Effector memory CD8-positive, alpha-beta T cell (primary cell): Measurements from ENCODE around the gene AOX1.
"Not testable (repeated sequence)": the region's sequence is repeated elsewhere in the genome, so short reads cannot be mapped to it uniquely, and the experiment has no call there.

Experiments used
- ATAC-seq: fragments of 150-1000 bp; cut with Tn5 transposase; replicated peaks from 2 replicates; pipeline ENCODE4 v1.10.0; 2021; ENCODE audit warnings: mild to moderate bottlenecking, moderate library complexity
- DNase-seq, 3 experiments: peaks; one replicate each; pipeline ENCODE4 v3.0.0; 2021
- H3K27ac Mint-ChIP-seq, 2 donors: one replicate each; pipeline ENCODE4 v1.8.0; 2022; ENCODE audit warnings: mild to moderate bottlenecking in 2 of 2, mixed read lengths in 2 of 2, moderate library complexity in 2 of 2
- H3K27me3 Mint-ChIP-seq, 2 donors: one replicate each; pipeline ENCODE4 v1.8.0; 2022; ENCODE audit warnings: mixed read lengths in 2 of 2
- H3K36me3 Mint-ChIP-seq: one replicate; pipeline ENCODE4 v1.8.0; 2022; ENCODE audit warnings: mild to moderate bottlenecking, moderate library complexity, mixed read lengths; ENCODE audit not compliant: insufficient read depth
- H3K4me1 Mint-ChIP-seq, 2 donors: one replicate each; pipeline ENCODE4 v1.8.0; 2022; ENCODE audit warnings: low read depth in 2 of 2, mixed read lengths in 2 of 2
- H3K4me3 Mint-ChIP-seq, 2 donors: one replicate each; pipeline ENCODE4 v1.8.0; 2022; ENCODE audit warnings: mild to moderate bottlenecking in 2 of 2, mixed read lengths in 2 of 2, moderate library complexity in 2 of 2
- H3K9me3 Mint-ChIP-seq, 2 donors: one replicate each; pipeline ENCODE4 v1.8.0; 2022; ENCODE audit warnings: mixed read lengths in 2 of 2
- total RNA-seq, 9 experiments: gene quantifications; one replicate each; lab custom pipeline; 2026; lab: John Stamatoyannopoulos, UW

The AOX1 gene
- total RNA-seq: 0 to 0.21 (median 0.10) reads per million in 9 experiments

GRCh38 chr2:200585730-200586643 lies at the start of gene AOX1:
Gene AOX1 (plus strand): TSS chr2:200586014. CDS start chr2:200586109, 95 bp downstream.
- peak within 1 kb of the TSS; percentile 73 to 79 for H3K4me3 Mint-ChIP-seq
- peak within 1 kb of the TSS; percentile 25 to 74 for H3K27ac Mint-ChIP-seq
- H3K9me3 Mint-ChIP-seq: no peaks in the 10 kb centered on the region
- peaks cover 0 to 3% of the 10 kb centered on the region in 2 donors for H3K4me1 Mint-ChIP-seq
- DNase-seq (peak in 1 of 3 experiments; percentile 4), ATAC-seq (peak; percentile 59)
- H3K27me3 Mint-ChIP-seq: peaks cover 8 to 15% of the 10 kb centered on the region in 2 donors
- no peaks in the 10 kb centered on the region for H3K36me3 Mint-ChIP-seq

- H3K27ac Mint-ChIP-seq: no peak overlapping the region
- no peaks in the 10 kb centered on the region for H3K9me3 Mint-ChIP-seq
- no peak overlapping the region for H3K4me3 Mint-ChIP-seq
- DNase-seq: no peak
- no peaks in the 10 kb centered on the region for H3K4me1 Mint-ChIP-seq
- no peaks in the 10 kb centered on the region for H3K36me3 Mint-ChIP-seq
- ATAC-seq: no peak
- H3K27me3 Mint-ChIP-seq: no peaks in the 10 kb centered on the region
Observed at GRCh38 chr2:200538139-200538538, 47.7 kb upstream of the AOX1 start.

GRCh38 chr2:200540793-200541192 lies 45.0 kb upstream of the AOX1 start:
- Mint-ChIP-seq H3K27ac (no peak overlapping the region), H3K4me3 (no peak overlapping the region), H3K36me3 (no peaks in the 10 kb centered on the region), H3K4me1 (no peaks in the 10 kb centered on the region), H3K27me3 (no peaks in the 10 kb centered on the region), H3K9me3 (no peaks in the 10 kb centered on the region)
- DNase-seq: no peak
- no peak for ATAC-seq

- not testable (repeated sequence) for H3K36me3 Mint-ChIP-seq, H3K4me3 Mint-ChIP-seq, H3K27me3 Mint-ChIP-seq, ATAC-seq, H3K4me1 Mint-ChIP-seq, DNase-seq, H3K27ac Mint-ChIP-seq, H3K9me3 Mint-ChIP-seq
Observed at GRCh38 chr2:200566596-200566995, 19.2 kb upstream of the AOX1 start.

DNA sequence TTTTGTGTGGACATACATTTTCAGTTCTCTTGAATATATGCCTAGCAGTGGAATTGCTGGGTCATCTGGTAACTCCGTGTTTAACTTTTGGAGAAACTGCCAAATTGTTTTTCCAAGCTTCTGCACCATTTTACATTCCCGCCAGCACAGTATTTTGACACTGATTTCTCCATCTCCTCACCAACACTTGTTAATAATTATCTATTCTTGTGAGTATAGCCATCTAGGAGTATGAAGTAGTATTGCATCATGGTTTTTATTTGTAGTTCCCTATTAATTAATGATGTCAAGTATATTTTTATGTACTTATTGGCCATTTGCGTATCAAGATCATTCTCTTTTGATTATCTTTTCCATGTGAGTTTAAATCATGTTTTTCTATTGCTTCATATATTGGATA lies 17.9 kb upstream of the AOX1 start:
- no peak overlapping the region for H3K4me3 Mint-ChIP-seq
- no peaks in the 10 kb centered on the region for H3K9me3 Mint-ChIP-seq
- no peak overlapping the region for H3K27ac Mint-ChIP-seq
- no peaks in the 10 kb centered on the region for H3K4me1 Mint-ChIP-seq
- ATAC-seq (no peak), DNase-seq (no peak)
- H3K27me3 Mint-ChIP-seq: no peaks in the 10 kb centered on the region
- no peaks in the 10 kb centered on the region for H3K36me3 Mint-ChIP-seq

GRCh38 chr2:200575957-200576356 lies 9.9 kb upstream of the AOX1 start:
- H3K27me3 Mint-ChIP-seq: no peaks in the 10 kb centered on the region
- H3K4me1 Mint-ChIP-seq: peaks cover 0 to 3% of the 10 kb centered on the region in 2 donors
- DNase-seq (no peak), ATAC-seq (peak; percentile 19)
- peak overlapping the region in 1 of 2 donors; percentile 62 for H3K27ac Mint-ChIP-seq
- no peak overlapping the region for H3K4me3 Mint-ChIP-seq
- H3K36me3 Mint-ChIP-seq: no peaks in the 10 kb centered on the region
- no peaks in the 10 kb centered on the region for H3K9me3 Mint-ChIP-seq

GRCh38 chr2:200577027-200577426 lies 8.8 kb upstream of the AOX1 start:
- H3K27ac Mint-ChIP-seq: no peak overlapping the region
- no peaks in the 10 kb centered on the region for H3K9me3 Mint-ChIP-seq
- no peak overlapping the region for H3K4me3 Mint-ChIP-seq
- H3K4me1 Mint-ChIP-seq: peaks cover 0 to 3% of the 10 kb centered on the region in 2 donors
- H3K27me3 Mint-ChIP-seq: no peaks in the 10 kb centered on the region
- no peaks in the 10 kb centered on the region for H3K36me3 Mint-ChIP-seq
- DNase-seq (no peak), ATAC-seq (no peak)

- Mint-ChIP-seq H3K36me3 (no peaks in the 10 kb centered on the region), H3K9me3 (no peaks in the 10 kb centered on the region), H3K4me3 (no peak overlapping the region), H3K27me3 (no peaks in the 10 kb centered on the region), H3K4me1 (peaks cover 0 to 3% of the 10 kb centered on the region in 2 donors), H3K27ac (no peak overlapping the region)
- ATAC-seq (peak; percentile 45), DNase-seq (no peak)
Observed at GRCh38 chr2:200578778-200579177, 7.0 kb upstream of the AOX1 start.

- Mint-ChIP-seq H3K36me3 (no peaks in the 10 kb centered on the region), H3K4me1 (peaks cover 0 to 3% of the 10 kb centered on the region in 2 donors), H3K27me3 (peaks cover 0 to 5% of the 10 kb centered on the region in 2 donors), H3K4me3 (no peak overlapping the region), H3K9me3 (no peaks in the 10 kb centered on the region), H3K27ac (no peak overlapping the region)
- no peak for ATAC-seq
- DNase-seq: no peak
Observed at GRCh38 chr2:200584639-200585038, 1.2 kb upstream of the AOX1 start.

DNA sequence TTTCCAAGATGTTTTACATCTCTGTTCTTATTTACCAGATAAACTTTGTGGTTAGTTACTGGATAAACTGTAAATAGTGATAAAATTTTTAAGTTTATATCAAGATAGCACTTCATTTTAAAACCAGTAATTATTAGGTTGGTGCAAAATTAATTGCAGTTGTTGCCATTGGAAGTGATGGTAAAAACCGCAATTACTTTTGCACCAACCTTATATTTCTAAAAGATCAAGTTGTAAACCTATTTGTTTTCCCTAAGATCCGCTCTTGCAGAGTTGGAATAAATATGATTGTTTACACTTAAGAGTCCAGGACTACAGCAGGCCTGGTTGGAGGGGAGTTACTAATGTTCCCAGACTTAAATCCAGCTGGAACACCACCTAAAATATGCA lies 479 bp upstream of the AOX1 start:
- H3K27ac Mint-ChIP-seq: no peak overlapping the region
- ATAC-seq (no peak), DNase-seq (no peak)
- no peaks in the 10 kb centered on the region for H3K9me3 Mint-ChIP-seq
- peak overlapping the region; percentile 73 to 79 for H3K4me3 Mint-ChIP-seq
- H3K36me3 Mint-ChIP-seq: no peaks in the 10 kb centered on the region
- peaks cover 0 to 3% of the 10 kb centered on the region in 2 donors for H3K4me1 Mint-ChIP-seq
- H3K27me3 Mint-ChIP-seq: peaks cover 2 to 8% of the 10 kb centered on the region in 2 donors

DNA sequence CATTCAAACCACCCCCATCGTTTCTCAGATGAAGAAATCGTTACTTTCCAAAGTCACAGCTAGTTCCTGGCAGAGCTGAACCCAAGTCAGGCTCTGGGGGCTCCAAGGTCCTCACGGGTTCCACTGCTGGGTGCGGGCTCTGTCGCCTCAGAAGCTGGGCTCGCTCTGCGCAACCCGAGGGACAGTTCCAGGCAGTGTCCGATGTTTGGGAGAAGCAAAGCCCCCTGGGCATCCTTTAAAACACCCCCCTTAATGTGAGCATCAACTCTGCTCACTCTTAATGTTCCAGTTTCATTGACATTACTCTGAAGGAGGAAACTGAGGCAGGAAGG lies 796 bp downstream of the AOX1 start:
- Mint-ChIP-seq H3K4me3 (peak overlapping the region; percentile 73 to 79), H3K27me3 (peaks cover 14 to 20% of the 10 kb centered on the region in 2 donors), H3K4me1 (peaks cover 0 to 3% of the 10 kb centered on the region in 2 donors), H3K36me3 (no peaks in the 10 kb centered on the region), H3K27ac (peak overlapping the region; percentile 25 to 74), H3K9me3 (no peaks in the 10 kb centered on the region)
- ATAC-seq (no peak), DNase-seq (no peak)

DNA sequence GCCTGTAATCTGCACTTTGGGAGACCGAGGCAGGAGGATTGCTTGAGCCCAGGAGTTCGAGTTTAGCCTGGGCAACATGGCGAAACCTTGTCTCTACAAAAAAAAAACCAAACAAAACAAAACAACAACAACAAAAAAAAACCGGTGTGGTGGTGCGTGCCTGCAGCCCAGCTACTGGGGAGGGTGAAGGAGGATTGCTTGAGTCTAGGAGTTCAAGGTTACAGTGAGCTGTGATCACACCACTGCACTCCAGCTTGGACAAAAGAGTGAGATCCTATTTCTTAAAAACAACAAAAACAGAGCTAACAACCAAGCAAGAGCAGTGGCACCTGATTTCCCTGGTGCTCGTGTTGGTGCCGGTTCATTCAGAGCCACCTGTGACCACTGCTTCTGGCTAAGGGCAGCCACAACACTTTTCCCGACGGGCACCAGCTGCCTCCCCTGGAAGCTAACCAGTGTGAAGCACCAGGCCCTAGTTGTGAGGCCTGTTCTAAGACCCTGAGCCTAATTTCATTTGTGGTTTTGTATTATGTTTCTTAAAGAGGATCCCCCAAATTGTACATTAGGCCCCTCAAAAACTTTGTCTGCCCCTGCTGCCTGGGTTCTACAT lies 1.3 kb downstream of the AOX1 start:
- H3K4me1 Mint-ChIP-seq: peaks cover 0 to 3% of the 10 kb centered on the region in 2 donors

GRCh38 chr2:200588076-200588678 lies 2.4 kb downstream of the AOX1 start:
- Mint-ChIP-seq H3K4me3 (no peak overlapping the region), H3K4me1 (peaks cover 0 to 3% of the 10 kb centered on the region in 2 donors), H3K27me3 (peaks cover 17 to 31% of the 10 kb centered on the region in 2 donors), H3K9me3 (no peaks in the 10 kb centered on the region), H3K27ac (no peak overlapping the region), H3K36me3 (no peaks in the 10 kb centered on the region)
- DNase-seq (no peak), ATAC-seq (no peak)

More for the DNA sequence above, 1.3 kb downstream of the AOX1 start:
- DNase-seq: no peak
- Mint-ChIP-seq H3K27me3 (peaks cover 17 to 25% of the 10 kb centered on the region in 2 donors), H3K36me3 (no peaks in the 10 kb centered on the region), H3K27ac (no peak overlapping the region), H3K4me3 (no peak overlapping the region), H3K9me3 (no peaks in the 10 kb centered on the region)
- ATAC-seq: no peak
